Measurements from ENCODE around the gene BRIP1.
"Not testable (repeated sequence)": the region's sequence is repeated elsewhere in the genome, so short reads cannot be mapped to it uniquely, and the experiment has no call there.

BRIP1 gene

GRCh38 chr17:61734466-61734865, 128.9 kb downstream of the BRIP1 start:
- H3K4me3 ChIP-seq (ENCODE audit: low read depth, low read length) = no peak overlapping the region
- TF ChIP-seq, protein P1, sequence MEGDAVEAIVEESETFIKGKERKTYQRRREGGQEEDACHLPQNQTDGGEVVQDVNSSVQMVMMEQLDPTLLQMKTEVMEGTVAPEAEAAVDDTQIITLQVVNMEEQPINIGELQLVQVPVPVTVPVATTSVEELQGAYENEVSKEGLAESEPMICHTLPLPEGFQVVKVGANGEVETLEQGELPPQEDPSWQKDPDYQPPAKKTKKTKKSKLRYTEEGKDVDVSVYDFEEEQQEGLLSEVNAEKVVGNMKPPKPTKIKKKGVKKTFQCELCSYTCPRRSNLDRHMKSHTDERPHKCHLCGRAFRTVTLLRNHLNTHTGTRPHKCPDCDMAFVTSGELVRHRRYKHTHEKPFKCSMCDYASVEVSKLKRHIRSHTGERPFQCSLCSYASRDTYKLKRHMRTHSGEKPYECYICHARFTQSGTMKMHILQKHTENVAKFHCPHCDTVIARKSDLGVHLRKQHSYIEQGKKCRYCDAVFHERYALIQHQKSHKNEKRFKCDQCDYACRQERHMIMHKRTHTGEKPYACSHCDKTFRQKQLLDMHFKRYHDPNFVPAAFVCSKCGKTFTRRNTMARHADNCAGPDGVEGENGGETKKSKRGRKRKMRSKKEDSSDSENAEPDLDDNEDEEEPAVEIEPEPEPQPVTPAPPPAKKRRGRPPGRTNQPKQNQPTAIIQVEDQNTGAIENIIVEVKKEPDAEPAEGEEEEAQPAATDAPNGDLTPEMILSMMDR (conservative IDR thresholded peaks at IDR 0.05; ENCODE audit: low read depth, low read length) = no peak
- DNase-seq (ENCODE audit: low read depth) = no peak

- no peak for DNase-seq (ENCODE audit: low read depth)
- TF ChIP-seq, protein P1 (conservative IDR thresholded peaks at IDR 0.05; ENCODE audit: low read depth, low read length) = no peak
- no peak overlapping the region for H3K4me3 ChIP-seq (ENCODE audit: low read depth, low read length)
These were observed 129.3 kb downstream of the BRIP1 start for GRCh38 chr17:61734012-61734411.

GRCh38 chr17:61733021-61733420, 130.3 kb downstream of the BRIP1 start:
- H3K4me3 ChIP-seq (ENCODE audit: low read depth, low read length) = no peak overlapping the region
- TF ChIP-seq, protein P1 (conservative IDR thresholded peaks at IDR 0.05; ENCODE audit: low read depth, low read length) = no peak
- DNase-seq (ENCODE audit: low read depth) = no peak

GRCh38 chr17:61732169-61732568, 131.2 kb downstream of the BRIP1 start:
- TF ChIP-seq, protein P1 (conservative IDR thresholded peaks at IDR 0.05; ENCODE audit: low read depth, low read length) = no peak
- no peak for DNase-seq (ENCODE audit: low read depth)
- no peak overlapping the region for H3K4me3 ChIP-seq (ENCODE audit: low read depth, low read length)

DNA sequence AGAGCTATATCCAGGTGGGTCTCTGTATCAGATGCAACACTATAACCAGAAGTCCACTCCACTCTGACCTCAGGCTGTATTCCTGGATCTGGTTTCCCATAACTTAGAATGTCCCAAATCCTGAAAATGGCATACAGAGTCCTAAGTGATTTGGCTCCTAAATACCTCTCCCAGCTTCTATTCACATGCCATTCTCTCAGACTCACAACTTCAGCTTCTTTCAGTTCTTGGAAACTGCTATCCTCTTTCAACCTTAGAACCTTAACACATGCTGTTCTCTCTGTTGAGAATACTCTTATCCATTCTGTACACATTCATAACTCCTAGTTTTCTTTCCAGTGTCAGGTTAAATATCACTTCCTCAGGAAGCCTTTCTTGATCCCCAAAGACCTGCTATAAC, 132.0 kb downstream of the BRIP1 start:
- TF ChIP-seq, protein P1 (conservative IDR thresholded peaks at IDR 0.05; ENCODE audit: low read depth, low read length) = no peak
- peak; percentile 29 for DNase-seq (ENCODE audit: low read depth)
- no peak overlapping the region for H3K4me3 ChIP-seq (ENCODE audit: low read depth, low read length)

- no peak overlapping the region for H3K4me3 ChIP-seq (ENCODE audit: low read depth, low read length)
- DNase-seq (ENCODE audit: low read depth) = no peak
- TF ChIP-seq, protein P1 (conservative IDR thresholded peaks at IDR 0.05; ENCODE audit: low read depth, low read length) = peak; percentile 28
These were observed 133.5 kb downstream of the BRIP1 start for GRCh38 chr17:61729690-61730268.

GRCh38 chr17:61728297-61728836, 135.0 kb downstream of the BRIP1 start:
- H3K4me3 ChIP-seq (ENCODE audit: low read depth, low read length) = no peak overlapping the region
- DNase-seq (ENCODE audit: low read depth) = peak; percentile 27
- TF ChIP-seq, protein P1 (conservative IDR thresholded peaks at IDR 0.05; ENCODE audit: low read depth, low read length) = no peak

- not testable (repeated sequence) for H3K4me3 ChIP-seq (ENCODE audit: low read depth, low read length); DNase-seq (ENCODE audit: low read depth)
These were observed 135.5 kb downstream of the BRIP1 start for GRCh38 chr17:61727798-61728197.

Data from choroid plexus epithelial cell (primary cell).